Activated T-helper 17 cell treated with anti-CD3 and anti-CD28 coated beads, Interleukin-2, amount 50 U/mL, for 72 hours (primary cell): Measurements from ENCODE around the gene GLRX5. TPM values are rescaled to one million over a fixed set of nuclear protein-coding genes. Genes with fewer than 3 reads are reported as not detected.
A peak's percentile ranks its signal among the peaks of the same experiment; 100 is the strongest.
"Not testable (repeated sequence)": the region's sequence is repeated elsewhere in the genome, so short reads cannot be mapped to it uniquely, and the experiment has no call there.

Experiments
- ATAC-seq: fragments of 150-1000 bp; cut with Tn5 transposase; replicated peaks from 2 replicates; pipeline ENCODE4 v1.10.0; 2021; ENCODE audit warnings: mild to moderate bottlenecking, moderate library complexity
- H3K27ac Mint-ChIP-seq: one replicate; pipeline ENCODE4 v1.8.0; 2022; ENCODE audit warnings: mixed read lengths
- H3K27me3 Mint-ChIP-seq: one replicate; pipeline ENCODE4 v1.8.0; 2022; ENCODE audit warnings: mixed read lengths
- H3K36me3 Mint-ChIP-seq: one replicate; pipeline ENCODE4 v1.8.0; 2022; ENCODE audit warnings: low read depth, mild to moderate bottlenecking, mixed read lengths
- H3K4me1 Mint-ChIP-seq: one replicate; pipeline ENCODE4 v1.8.0; 2022; ENCODE audit warnings: mixed read lengths
- H3K4me3 Mint-ChIP-seq: one replicate; pipeline ENCODE4 v1.8.0; 2022; ENCODE audit warnings: mild to moderate bottlenecking, mixed read lengths
- H3K9me3 Mint-ChIP-seq: one replicate; pipeline ENCODE4 v1.8.0; 2022; ENCODE audit warnings: mixed read lengths
- total RNA-seq, 2 donors: library from RNA; stranded (reverse); gene quantifications; one replicate each; pipeline ENCODE4 v1.2.3, GENCODE V29; 2022

Gene GLRX5
- total RNA-seq, 2 donors from 2014 or later: 21.5 to 61.4 TPM

DNA sequence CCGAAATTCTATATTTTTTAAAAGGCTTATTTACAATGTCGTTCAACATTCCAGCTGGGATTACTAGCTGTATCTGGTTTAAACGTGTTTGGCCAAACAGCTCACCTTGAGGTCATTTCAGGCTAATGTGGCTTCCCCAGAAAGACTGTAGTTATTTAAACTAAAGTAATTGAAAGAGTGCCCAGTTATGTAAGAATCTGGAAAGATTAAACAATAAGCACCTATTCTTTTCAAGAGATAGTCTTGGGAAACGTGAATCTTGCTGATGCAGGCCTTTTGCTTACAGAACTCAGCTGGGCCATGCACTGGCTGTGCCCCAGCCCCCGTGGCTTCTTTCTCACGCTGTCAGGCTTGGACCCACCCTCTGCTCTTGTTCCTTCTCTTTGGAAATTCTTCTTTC, 24.4 kb downstream of the GLRX5 start:
- ATAC-seq: no peak
- Mint-ChIP-seq H3K9me3 (no peaks in the 10 kb centered on the region), H3K27ac (no peak overlapping the region), H3K4me1 (peaks cover 5% of the 10 kb centered on the region), H3K27me3 (peaks cover 11% of the 10 kb centered on the region), H3K36me3 (no peaks in the 10 kb centered on the region), H3K4me3 (no peak overlapping the region)

DNA sequence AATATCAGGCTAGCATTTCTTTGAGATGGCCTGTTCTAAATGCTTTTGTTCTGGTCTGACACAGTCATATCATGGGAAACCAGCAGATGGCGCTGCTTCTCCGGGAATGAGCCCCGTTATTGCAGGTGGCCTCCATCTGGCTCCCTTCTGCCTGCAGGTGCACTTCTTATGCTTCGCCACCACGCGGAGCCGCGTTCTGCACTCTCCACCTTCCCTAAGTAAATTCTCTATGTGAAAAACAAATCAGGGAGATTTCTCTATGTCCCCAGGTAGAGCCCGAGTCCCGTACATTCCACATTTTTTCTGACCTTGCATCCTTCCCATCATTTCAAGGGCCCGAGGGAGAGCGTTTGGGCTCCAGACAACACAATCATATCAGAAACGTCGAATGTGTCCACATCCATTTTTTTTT, 26.2 kb downstream of the GLRX5 start:
- Mint-ChIP-seq H3K9me3 (no peaks in the 10 kb centered on the region), H3K4me1 (peaks cover 5% of the 10 kb centered on the region), H3K27me3 (peaks cover 11% of the 10 kb centered on the region), H3K27ac (no peak overlapping the region), H3K36me3 (no peaks in the 10 kb centered on the region), H3K4me3 (no peak overlapping the region)
- ATAC-seq: peak; percentile 98

DNA sequence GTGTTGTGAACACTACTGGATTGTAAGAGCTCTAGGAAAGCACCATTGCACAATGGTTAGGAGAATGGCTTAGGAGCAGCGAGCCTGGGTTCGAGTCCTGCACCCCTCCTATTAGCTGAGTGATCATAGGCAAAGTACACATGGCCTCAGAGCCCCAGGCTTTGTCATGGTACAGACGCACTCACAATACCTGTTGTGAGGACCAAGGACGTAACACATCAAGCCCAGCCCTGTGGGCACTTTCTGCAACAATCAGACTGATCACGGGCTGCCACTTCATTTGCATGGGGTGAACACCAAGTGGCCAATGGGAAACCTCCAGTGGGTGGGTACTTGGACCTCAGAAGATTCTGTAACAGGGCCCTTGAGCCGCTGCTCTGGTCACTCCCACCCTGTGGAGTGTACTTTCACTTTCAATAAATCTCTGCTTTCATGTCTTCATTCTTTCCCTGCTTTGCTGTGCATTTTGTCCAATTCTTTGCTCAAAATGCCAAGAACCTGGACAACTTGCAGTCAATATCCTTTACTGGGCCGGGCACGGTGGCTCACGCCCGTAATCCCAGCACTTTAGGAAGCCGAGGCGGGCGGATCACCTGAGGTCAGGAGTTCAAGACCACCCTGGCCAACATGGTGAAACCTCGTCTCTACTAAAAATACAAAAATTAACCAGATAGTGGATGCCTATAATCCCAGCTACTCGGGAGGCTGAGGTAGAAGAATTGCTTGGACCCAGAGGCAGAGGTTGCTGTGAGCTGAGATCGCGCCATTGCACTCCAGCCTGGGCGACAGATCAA, 28.2 kb downstream of the GLRX5 start:
- peaks cover 5% of the 10 kb centered on the region for H3K4me1 Mint-ChIP-seq
- peaks cover 11% of the 10 kb centered on the region for H3K27me3 Mint-ChIP-seq
- H3K36me3 Mint-ChIP-seq: no peaks in the 10 kb centered on the region
- no peaks in the 10 kb centered on the region for H3K9me3 Mint-ChIP-seq
- H3K27ac Mint-ChIP-seq: no peak overlapping the region
- no peak for ATAC-seq
- no peak overlapping the region for H3K4me3 Mint-ChIP-seq

DNA sequence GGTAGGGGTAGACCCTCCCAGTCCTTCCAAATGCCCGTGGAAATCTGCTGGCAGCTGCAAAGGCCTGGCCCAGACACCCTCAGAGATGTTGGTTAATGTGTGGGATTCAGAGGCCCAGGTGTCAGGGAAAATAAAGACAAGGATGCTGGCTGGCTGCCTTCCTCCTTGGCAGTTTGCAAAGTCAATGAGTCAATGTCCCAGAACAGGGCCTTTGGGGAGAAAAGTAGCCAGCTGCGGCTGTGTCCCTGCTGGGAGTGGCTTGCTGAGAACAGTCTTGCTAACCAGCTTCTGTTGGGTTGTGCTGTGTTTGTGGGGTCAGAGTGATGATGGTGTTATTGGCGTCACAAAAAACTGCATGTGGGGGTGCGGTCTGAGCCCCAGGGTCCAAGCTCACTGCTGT, 29.2 kb downstream of the GLRX5 start:
- Mint-ChIP-seq H3K27ac (no peak overlapping the region), H3K9me3 (no peaks in the 10 kb centered on the region), H3K36me3 (no peaks in the 10 kb centered on the region), H3K27me3 (peaks cover 11% of the 10 kb centered on the region), H3K4me1 (peaks cover 5% of the 10 kb centered on the region), H3K4me3 (no peak overlapping the region)
- ATAC-seq: no peak

DNA sequence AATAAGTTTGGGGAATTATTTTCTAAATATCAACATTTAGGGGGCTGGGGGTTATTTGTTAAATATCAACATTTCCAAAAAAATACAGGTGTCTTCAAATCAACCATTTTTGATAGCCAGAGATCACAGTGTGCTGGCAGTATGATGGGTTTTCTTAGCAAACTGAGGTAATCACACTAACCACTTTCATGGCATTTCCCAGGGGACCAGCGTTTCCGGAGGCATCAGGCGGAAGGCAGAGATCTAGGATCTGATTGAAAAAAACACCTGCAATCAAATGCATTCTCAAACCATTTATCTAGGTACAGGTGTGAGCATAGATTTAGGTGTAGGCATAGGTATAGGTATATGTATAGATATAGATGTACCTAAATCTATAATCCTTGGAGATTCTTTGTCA, 34.6 kb downstream of the GLRX5 start:
- H3K27ac Mint-ChIP-seq: no peak overlapping the region
- no peaks in the 10 kb centered on the region for H3K9me3 Mint-ChIP-seq

DNA sequence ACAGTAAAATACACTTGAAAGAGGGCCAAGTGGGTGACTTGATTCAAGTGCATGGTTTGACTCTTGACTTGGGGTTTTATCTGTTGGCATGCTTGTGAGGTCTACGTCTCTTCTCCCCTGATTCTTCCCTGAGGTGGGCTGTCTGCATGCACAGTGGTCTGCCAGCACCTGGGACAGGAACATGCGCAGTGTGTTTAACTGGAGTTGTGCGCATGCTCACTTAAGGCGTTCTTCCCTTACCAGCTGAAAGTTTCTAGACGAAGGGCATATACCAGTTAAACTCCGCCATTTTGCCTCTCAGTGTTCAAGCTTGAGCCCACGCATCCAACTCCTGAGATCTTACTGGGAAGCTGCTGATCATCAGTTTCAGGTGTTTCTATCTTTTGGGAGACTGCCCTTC, 38.5 kb downstream of the GLRX5 start:
- Mint-ChIP-seq H3K9me3 (no peaks in the 10 kb centered on the region), H3K27me3 (peaks cover 22% of the 10 kb centered on the region), H3K4me3 (no peak overlapping the region), H3K36me3 (no peaks in the 10 kb centered on the region), H3K27ac (no peak overlapping the region), H3K4me1 (no peaks in the 10 kb centered on the region)
- ATAC-seq: no peak

More for the DNA sequence above, 34.6 kb downstream of the GLRX5 start:
- Mint-ChIP-seq H3K27me3 (peaks cover 13% of the 10 kb centered on the region), H3K4me3 (no peak overlapping the region), H3K36me3 (no peaks in the 10 kb centered on the region), H3K4me1 (no peaks in the 10 kb centered on the region)
- ATAC-seq: no peak

DNA sequence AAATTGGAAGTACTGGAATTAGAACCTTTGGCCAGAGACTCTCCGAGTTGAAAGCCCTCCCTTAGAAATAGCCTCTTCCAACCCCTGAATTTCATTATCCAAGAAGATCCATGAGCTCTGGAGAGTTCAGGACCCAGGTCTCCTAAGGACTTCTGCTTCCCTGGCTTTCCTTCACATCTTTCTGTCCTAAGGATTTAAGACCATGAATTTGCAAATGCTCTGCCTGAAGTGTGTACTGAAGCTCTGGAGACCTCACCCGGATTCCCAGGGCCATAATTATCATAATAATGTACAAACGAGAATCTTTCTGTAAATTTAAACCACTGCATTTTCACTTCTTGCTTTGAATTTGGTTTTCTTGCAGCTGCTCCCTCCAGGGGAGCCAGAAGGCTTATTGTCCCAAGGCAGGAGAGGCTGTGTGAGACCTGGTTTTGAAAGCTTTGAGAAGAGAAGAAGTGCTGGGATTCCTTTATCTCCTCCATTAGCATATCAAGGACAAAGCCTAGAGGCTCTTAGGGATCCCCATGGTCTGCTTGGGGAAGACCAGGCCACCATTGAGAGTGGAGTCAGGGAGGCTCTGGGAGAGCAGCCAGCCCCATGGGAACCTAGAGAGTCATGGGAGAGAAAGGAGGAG, 41.1 kb downstream of the GLRX5 start:
- Mint-ChIP-seq H3K9me3 (no peaks in the 10 kb centered on the region), H3K4me3 (no peak overlapping the region), H3K36me3 (no peaks in the 10 kb centered on the region), H3K4me1 (no peaks in the 10 kb centered on the region), H3K27ac (no peak overlapping the region), H3K27me3 (peaks cover 25% of the 10 kb centered on the region)
- no peak for ATAC-seq

DNA sequence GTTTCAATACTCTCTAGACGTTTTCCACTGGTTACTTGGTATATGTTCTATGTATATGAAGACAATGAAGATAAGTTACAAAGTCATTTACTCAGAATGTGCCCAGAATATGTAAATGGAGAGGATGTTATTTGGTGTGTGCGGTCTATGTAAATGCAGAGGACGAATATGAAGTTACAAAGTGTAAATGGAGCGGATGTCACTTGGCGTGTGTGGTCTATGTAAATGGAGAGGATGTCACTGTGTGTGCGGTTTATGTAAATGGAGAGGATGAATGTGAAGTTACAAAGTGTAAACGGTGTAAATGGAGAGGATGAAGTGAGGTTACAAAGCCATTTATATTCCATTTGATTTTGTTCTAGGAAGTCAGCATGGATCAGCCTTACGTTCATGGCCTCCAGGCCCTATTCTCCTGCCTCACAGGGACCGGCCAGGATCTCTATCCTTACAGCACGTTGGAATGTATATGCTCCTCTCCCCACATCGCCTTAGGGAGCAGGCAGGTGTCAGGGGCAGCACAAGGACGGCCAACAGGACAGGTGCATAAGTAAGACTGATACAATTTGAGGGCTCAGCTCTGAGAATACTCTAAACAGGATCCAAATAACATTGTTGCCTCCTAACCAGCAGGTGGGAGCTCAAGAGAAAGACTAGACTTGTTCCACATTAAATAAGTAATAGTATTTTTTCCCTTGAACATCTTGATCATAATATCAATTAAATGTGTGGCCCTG, 42.4 kb downstream of the GLRX5 start:
- Mint-ChIP-seq H3K9me3 (no peaks in the 10 kb centered on the region), H3K27me3 (peaks cover 26% of the 10 kb centered on the region), H3K27ac (no peak overlapping the region), H3K4me3 (no peak overlapping the region), H3K36me3 (no peaks in the 10 kb centered on the region), H3K4me1 (no peaks in the 10 kb centered on the region)
- no peak for ATAC-seq

DNA sequence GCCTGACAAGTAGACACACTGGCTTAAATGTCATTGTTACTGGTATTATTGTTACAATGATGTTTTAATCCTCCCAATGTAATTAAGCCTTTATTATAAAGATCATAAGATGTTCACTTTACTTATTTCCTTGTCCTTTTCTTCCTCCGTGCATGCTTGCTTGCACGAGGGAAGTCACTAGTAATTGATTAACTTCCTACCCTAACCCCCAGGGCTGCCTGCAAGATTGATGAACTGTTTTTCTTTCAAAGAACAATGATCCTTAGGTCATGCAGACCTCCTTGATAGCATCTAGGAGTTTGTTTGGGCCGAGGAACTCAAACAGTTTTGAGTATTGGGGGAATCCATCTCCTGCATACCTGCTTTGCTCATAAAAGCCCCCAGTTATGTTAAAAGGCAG, 43.0 kb downstream of the GLRX5 start:
- H3K9me3 Mint-ChIP-seq: no peaks in the 10 kb centered on the region
- H3K27me3 Mint-ChIP-seq: peaks cover 26% of the 10 kb centered on the region
- ATAC-seq: no peak
- no peaks in the 10 kb centered on the region for H3K4me1 Mint-ChIP-seq
- no peak overlapping the region for H3K4me3 Mint-ChIP-seq
- no peak overlapping the region for H3K27ac Mint-ChIP-seq
- no peaks in the 10 kb centered on the region for H3K36me3 Mint-ChIP-seq

DNA sequence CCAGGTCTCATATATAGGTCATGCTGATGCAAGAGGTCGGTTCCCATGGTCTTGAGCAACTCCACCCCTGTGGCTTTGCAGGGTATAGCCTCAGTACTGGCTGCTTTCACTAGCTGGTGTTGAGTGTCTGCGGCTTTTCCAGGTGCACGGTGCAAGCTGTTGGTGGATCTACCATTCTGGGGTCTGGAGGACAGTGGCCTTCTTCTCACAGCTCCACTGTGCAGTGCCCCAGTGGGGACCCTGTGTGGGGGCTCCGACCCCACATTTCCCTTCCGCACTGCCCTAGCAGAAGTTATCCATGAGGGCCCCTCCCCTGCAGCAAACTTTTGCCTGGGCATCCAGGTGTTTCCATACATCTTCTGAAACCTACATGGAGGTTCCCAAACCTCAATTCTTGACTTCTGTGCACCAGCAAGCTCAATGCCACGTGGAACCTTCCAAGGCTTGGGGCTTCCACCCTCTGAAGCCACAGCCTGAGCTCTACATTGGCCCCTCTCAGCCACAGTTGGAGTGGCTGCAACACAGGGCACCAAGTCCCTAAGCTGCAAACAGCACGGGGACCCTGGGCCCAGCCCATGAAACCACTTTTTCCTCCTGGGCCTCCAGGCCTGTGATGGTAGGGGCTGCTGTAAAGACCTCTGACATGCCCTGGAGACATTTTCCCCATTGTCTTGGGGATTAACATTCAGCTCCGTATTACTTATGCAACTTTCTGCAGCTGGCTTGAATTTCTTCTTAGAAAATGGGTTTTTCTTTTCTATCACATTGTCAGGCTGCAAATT, 49.2 kb downstream of the GLRX5 start:
- H3K4me3 Mint-ChIP-seq: not testable (repeated sequence)

DNA sequence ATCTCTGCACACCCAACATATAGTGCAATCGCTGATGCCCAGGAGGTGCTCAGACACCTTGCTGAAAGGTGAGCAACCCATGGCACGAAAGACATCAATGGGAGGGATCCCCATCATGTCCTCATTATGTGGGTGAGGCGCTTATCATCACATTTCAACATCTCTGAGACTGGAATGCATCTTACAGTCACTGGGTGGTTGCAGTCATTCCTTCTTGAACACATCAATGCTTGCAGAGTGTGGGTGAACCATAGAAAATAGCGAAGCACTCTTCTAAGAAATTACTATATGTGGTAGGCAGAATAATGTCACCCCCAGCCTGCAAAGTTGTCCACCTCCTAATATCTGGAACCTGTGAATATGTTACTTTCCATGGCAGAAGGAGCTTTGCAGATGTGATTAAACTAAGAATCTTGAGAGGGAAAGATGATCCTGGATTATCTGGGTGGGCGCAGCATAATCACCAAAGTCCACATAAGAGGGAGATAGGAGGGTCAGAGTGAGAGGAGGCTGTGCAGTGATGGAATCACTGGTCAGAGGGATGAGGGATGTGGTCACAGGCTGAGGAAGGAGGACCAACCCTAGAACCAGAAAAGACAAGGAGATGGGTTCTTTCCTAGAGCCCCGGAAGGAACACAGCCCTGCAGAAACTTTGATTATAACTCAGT, 51.2 kb downstream of the GLRX5 start:
- H3K36me3 Mint-ChIP-seq: no peaks in the 10 kb centered on the region

More for the DNA sequence above, 49.2 kb downstream of the GLRX5 start:
- not testable (repeated sequence) for H3K9me3 Mint-ChIP-seq, ATAC-seq, H3K4me1 Mint-ChIP-seq, H3K36me3 Mint-ChIP-seq, H3K27ac Mint-ChIP-seq
- H3K27me3 Mint-ChIP-seq: peaks cover 32% of the 10 kb centered on the region

DNA sequence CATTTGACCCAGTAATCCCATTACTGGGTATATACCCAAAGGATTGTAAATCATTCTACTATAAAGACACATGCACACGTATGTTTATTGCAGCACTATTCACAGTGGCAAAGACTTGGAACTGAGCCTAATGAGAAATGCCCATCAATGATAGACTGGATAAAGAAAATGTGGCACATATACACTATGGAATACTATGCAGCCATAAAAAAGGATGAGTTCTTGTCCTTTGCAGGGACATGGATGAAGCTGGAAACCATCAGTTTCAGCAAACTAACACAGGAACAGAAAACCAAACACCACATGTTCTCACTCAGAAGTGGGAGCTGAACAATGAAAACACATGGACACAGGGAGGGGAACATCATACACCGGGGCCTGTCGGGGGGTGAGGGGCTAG, 56.3 kb downstream of the GLRX5 start:
- not testable (repeated sequence) for ATAC-seq, H3K36me3 Mint-ChIP-seq, H3K9me3 Mint-ChIP-seq, H3K4me3 Mint-ChIP-seq, H3K4me1 Mint-ChIP-seq, H3K27ac Mint-ChIP-seq
- peaks cover 11% of the 10 kb centered on the region for H3K27me3 Mint-ChIP-seq

More for the DNA sequence above, 51.2 kb downstream of the GLRX5 start:
- H3K27ac Mint-ChIP-seq: no peak overlapping the region
- no peak overlapping the region for H3K4me3 Mint-ChIP-seq
- ATAC-seq: no peak
- H3K9me3 Mint-ChIP-seq: no peaks in the 10 kb centered on the region
- no peaks in the 10 kb centered on the region for H3K4me1 Mint-ChIP-seq
- peaks cover 24% of the 10 kb centered on the region for H3K27me3 Mint-ChIP-seq
